Fibroblast of pulmonary artery (primary cell): ENCODE results near the gene PTH2.
"Not testable (repeated sequence)": the region's sequence is repeated elsewhere in the genome, so short reads cannot be mapped to it uniquely, and the experiment has no call there.

ENCODE experiments used
- DNase-seq: peaks from one replicate; pipeline ENCODE4 v3.0.0-alpha.2; 2010; ENCODE audit warnings: low read depth
- H3K4me3 ChIP-seq: replicated peaks from 2 replicates; pipeline ENCODE4 v1.5.1; 2011; ENCODE audit warnings: low read depth, mild to moderate bottlenecking, control low read depth, low read length, moderate library complexity
- TF ChIP-seq, protein P1 (sequence below): IDR thresholded peaks from 2 replicates; pipeline ENCODE4 v1.5.1; 2011; ENCODE audit warnings: mild to moderate bottlenecking, control low read depth, low read length, inconsistent platforms; ENCODE audit errors: missing control alignments

Gene PTH2

GRCh38 chr19:49382639-49383038 lies 40.6 kb downstream of the PTH2 start:
- H3K4me3 ChIP-seq: no peak overlapping the region
- TF ChIP-seq, protein P1, sequence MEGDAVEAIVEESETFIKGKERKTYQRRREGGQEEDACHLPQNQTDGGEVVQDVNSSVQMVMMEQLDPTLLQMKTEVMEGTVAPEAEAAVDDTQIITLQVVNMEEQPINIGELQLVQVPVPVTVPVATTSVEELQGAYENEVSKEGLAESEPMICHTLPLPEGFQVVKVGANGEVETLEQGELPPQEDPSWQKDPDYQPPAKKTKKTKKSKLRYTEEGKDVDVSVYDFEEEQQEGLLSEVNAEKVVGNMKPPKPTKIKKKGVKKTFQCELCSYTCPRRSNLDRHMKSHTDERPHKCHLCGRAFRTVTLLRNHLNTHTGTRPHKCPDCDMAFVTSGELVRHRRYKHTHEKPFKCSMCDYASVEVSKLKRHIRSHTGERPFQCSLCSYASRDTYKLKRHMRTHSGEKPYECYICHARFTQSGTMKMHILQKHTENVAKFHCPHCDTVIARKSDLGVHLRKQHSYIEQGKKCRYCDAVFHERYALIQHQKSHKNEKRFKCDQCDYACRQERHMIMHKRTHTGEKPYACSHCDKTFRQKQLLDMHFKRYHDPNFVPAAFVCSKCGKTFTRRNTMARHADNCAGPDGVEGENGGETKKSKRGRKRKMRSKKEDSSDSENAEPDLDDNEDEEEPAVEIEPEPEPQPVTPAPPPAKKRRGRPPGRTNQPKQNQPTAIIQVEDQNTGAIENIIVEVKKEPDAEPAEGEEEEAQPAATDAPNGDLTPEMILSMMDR: no peak
- no peak for DNase-seq

DNA sequence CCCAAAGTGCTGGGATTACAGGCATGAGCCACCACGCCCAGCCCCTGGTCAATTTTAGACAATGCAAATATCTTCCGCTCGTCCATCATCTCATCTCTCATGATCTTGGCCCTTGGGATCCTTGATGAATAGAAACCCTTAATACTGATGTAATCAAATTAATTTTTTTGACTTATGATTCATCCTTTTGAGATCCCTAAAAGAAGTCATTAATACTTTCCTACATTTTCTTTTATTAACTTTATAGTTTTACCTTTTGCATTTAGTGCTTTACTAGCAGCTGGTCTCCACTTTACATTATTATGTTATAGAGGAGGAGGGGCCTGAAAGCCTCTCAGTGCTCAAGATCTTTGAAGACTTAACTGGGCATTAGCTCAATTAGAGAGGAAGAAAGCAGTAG lies 42.9 kb downstream of the PTH2 start:
- TF ChIP-seq, protein P1: no peak
- no peak overlapping the region for H3K4me3 ChIP-seq
- DNase-seq: no peak

GRCh38 chr19:49378512-49378911 lies 44.7 kb downstream of the PTH2 start:
- TF ChIP-seq, protein P1: no peak

DNA sequence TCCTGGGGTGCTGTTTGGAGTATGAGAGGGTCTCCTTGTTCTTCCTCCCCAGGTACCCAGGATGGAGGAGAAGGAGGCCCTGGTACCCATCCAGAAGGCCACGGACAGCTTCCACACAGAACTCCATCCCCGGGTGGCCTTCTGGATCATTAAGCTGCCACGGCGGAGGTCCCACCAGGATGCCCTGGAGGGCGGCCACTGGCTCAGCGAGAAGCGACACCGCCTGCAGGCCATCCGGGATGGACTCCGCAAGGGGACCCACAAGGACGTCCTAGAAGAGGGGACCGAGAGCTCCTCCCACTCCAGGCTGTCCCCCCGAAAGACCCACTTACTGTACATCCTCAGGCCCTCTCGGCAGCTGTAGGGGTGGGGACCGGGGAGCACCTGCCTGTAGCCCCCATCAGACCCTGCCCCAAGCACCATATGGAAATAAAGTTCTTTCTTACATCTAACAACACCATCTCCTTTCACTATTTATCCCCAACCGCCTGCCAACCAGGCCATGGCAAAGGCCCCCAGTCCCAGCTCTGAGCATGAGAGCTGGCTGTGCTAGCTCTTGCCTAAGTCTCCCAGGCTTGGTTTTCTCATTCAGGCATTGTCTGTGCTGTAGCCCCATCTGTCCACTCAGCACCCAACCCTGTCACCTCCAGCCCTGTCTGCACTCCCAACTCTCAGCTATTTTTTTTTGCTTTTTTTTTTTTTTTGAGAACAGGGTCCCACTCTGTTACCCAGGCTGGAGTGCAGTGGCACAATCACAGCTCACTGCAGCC lies 48.4 kb downstream of the PTH2 start:
- TF ChIP-seq, protein P1: no peak
- no peak overlapping the region for H3K4me3 ChIP-seq
- DNase-seq: no peak

More at GRCh38 chr19:49378512-49378911, 44.7 kb downstream of the PTH2 start:
- no peak overlapping the region for H3K4me3 ChIP-seq
- DNase-seq: no peak

DNA sequence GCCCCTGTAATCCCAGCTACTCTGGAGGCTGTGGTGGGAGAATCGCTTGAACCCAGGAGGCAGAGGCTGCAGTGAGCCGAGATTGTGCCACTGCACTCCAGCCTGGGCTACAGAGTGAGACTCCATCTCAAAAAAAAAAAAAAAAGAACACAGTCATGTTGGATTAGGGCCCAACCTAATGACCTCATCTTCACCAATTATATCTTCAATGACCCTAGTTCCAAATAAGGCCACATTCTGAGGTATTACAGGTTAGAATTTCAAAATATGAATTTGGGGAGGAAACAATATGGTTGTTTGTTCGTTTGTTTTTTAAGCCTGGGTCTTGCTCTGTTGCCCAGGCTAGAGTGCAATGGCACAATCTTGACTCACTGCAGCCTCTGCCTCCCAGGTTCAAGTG lies 50.1 kb downstream of the PTH2 start:
- not testable (repeated sequence) for DNase-seq, H3K4me3 ChIP-seq
